Inflammatory macrophage treated with lipopolysaccharide for 4 hours (primary cell): ENCODE results near the gene OR4F15.

Experiments used
- DNase-seq: peaks from one replicate; pipeline ENCODE4 v3.0.0-alpha.2; 2020

Gene OR4F15

GRCh38 chr15:101804941-101805340 is 7.1 kb upstream of the OR4F15 start:
- no peak for DNase-seq

- DNase-seq = no peak
Measured at GRCh38 chr15:101805605-101806345, 6.2 kb upstream of the OR4F15 start.

GRCh38 chr15:101807345-101807945 is 4.6 kb upstream of the OR4F15 start:
- no peak for DNase-seq

- DNase-seq = no peak
Measured at GRCh38 chr15:101808201-101808600, 3.8 kb upstream of the OR4F15 start.

- no peak for DNase-seq
Measured at GRCh38 chr15:101810456-101810855, 1.5 kb upstream of the OR4F15 start.

GRCh38 chr15:101810876-101811275 is 1.1 kb upstream of the OR4F15 start:
- DNase-seq = no peak

GRCh38 chr15:101813803-101814534 is 2.0 kb downstream of the OR4F15 start:
- no peak for DNase-seq

GRCh38 chr15:101820781-101821180 is 8.8 kb downstream of the OR4F15 start:
- no peak for DNase-seq

GRCh38 chr15:101827257-101827656 is 15.3 kb downstream of the OR4F15 start:
- DNase-seq = no peak

- DNase-seq = no peak
Measured at GRCh38 chr15:101828774-101829173, 16.8 kb downstream of the OR4F15 start.

- DNase-seq = no peak
Measured at GRCh38 chr15:101841656-101842055, 29.7 kb downstream of the OR4F15 start.

- no peak for DNase-seq
Measured at GRCh38 chr15:101844916-101845315, 32.9 kb downstream of the OR4F15 start.

GRCh38 chr15:101852356-101852755 is 40.4 kb downstream of the OR4F15 start:
- DNase-seq = no peak
